Stimulated activated CD4-positive, alpha-beta T cell treated with anti-CD3 and anti-CD28 coated beads, TNF-alpha, amount 100 ng/mL, for 1 hour (primary cell): ENCODE measurements around the gene TENM4.
"Not testable (repeated sequence)": the region's sequence is repeated elsewhere in the genome, so short reads cannot be mapped to it uniquely, and the experiment has no call there.

Experiments used
- DNase-seq, 3 donors: peaks; one replicate each; pipeline ENCODE4 v3.0.0-alpha.2; 2020; ENCODE audit warnings: low read depth in 3 of 3, low spot score in 1 of 3

The TENM4 gene

GRCh38 chr11:78630155-78630554, 810.7 kb downstream of the TENM4 start:
- DNase-seq = no peak

- no peak for DNase-seq
Observed at GRCh38 chr11:78622666-78623065, 818.2 kb downstream of the TENM4 start.

GRCh38 chr11:78620159-78620558, 820.7 kb downstream of the TENM4 start:
- DNase-seq = no peak

- no peak for DNase-seq
Observed at GRCh38 chr11:78615724-78616123, 825.1 kb downstream of the TENM4 start.

- DNase-seq = no peak
Observed at GRCh38 chr11:78613378-78613813, 827.4 kb downstream of the TENM4 start.

- DNase-seq = no peak
Observed at GRCh38 chr11:78612721-78613377, 828.0 kb downstream of the TENM4 start.

GRCh38 chr11:78609321-78609720, 831.5 kb downstream of the TENM4 start:
- not testable (repeated sequence) for DNase-seq

- no peak for DNase-seq
Observed at GRCh38 chr11:78607696-78608095, 833.1 kb downstream of the TENM4 start.

- DNase-seq = no peak
Observed at GRCh38 chr11:78606667-78607066, 834.2 kb downstream of the TENM4 start.

- DNase-seq = no peak
Observed at GRCh38 chr11:78605296-78605695, 835.5 kb downstream of the TENM4 start.

GRCh38 chr11:78603792-78604191, 837.0 kb downstream of the TENM4 start:
- no peak for DNase-seq
